GM12878 (cell line): ENCODE data around the gene MANEAL. TPM values are rescaled to one million over a fixed set of nuclear protein-coding genes. Genes with fewer than 3 reads are reported as not detected.
A peak's percentile ranks its signal among the peaks of the same experiment; 100 is the strongest.

ENCODE experiments used
- ATAC-seq: fragments of 200-7000 bp; cut with Tn5 transposase; 3 replicates; pipeline ENCODE4 v1.9.1; 2020; ENCODE audit warnings: mild to moderate bottlenecking, moderate library complexity
- BruUV-seq: library from RNA; stranded (reverse); fragments of 400-500 nt; replicated peaks from 2 replicates; lab custom pipeline; 2021; lab: Mats Ljungman, UMichigan
- CTCF ChIA-PET: fragments of 300-600 bp; sonication (Branson Sonifier 250); formaldehyde crosslinking; extraction: SDS; loops from one replicate; lab custom pipeline; 2021; ENCODE audit warnings: inconsistent platforms; lab: Yijun Ruan, JAX
- POLR2A ChIA-PET: fragments of 350-600 bp; formaldehyde crosslinking; extraction: SDS; loops from one replicate; lab custom pipeline; 2021; ENCODE audit warnings: inconsistent platforms; lab: Charles Lee
- RAD21 ChIA-PET: fragments of 300-600 bp; sonication (Branson Sonifier 250); formaldehyde crosslinking; loops from one replicate; lab custom pipeline; 2023; ENCODE audit warnings: antibody characterized with exemption; ENCODE audit not compliant: unreplicated experiment; lab: Charles Lee
- SMC1A ChIA-PET: fragments of 300-600 bp; sonication (Branson Sonifier 250); formaldehyde crosslinking; loops from one replicate; lab custom pipeline; 2023; ENCODE audit not compliant: unreplicated experiment, uncharacterized antibody; lab: Charles Lee
- DNase-seq: peaks from one replicate; pipeline ENCODE4 v3.0.0-alpha.2; 2011; ENCODE audit warnings: low read depth, low spot score
- FAIRE-seq: peaks from 3 replicates; lab custom pipeline; 2011; peaks lifted over from hg19 to GRCh38; lab: Jason Lieb, UNC
- H2AFZ ChIP-seq: 2 replicates; pipeline ENCODE4 v1.6.0; 2011; ENCODE audit warnings: low read depth, low read length, control low read depth; ENCODE audit not compliant: control insufficient read depth
- H3K27ac ChIP-seq: 2 replicates; pipeline ENCODE4 v1.5.1; 2011; ENCODE audit warnings: control low read depth; ENCODE audit not compliant: control insufficient read depth, insufficient read depth
- H3K27me3 ChIP-seq, 2 experiments: replicated peaks in 1 of 2; 2 replicates each; pipeline versions ENCODE4 v1.6.0 to v1.6.1; 2011; ENCODE audit warnings: low read length in 1 of 2; ENCODE audit not compliant: control insufficient read depth in 2 of 2, insufficient read depth in 2 of 2
- H3K36me3 ChIP-seq, 2 experiments: 2 replicates each; pipeline ENCODE4 v1.5.1; 2011; ENCODE audit warnings: low read length in 1 of 2; ENCODE audit not compliant: control insufficient read depth in 2 of 2, insufficient read depth in 2 of 2
- H3K4me1 ChIP-seq: 2 replicates; pipeline ENCODE4 v1.6.1; 2011; ENCODE audit warnings: mild to moderate bottlenecking, low read length, moderate library complexity, mixed read lengths; ENCODE audit not compliant: control insufficient read depth, insufficient read depth
- H3K4me2 ChIP-seq: 2 replicates; pipeline ENCODE4 v1.6.0; 2011; ENCODE audit warnings: control low read depth; ENCODE audit not compliant: control insufficient read depth, insufficient read depth
- H3K4me3 ChIP-seq: fragments of 200-600 bp; sonication (generic); 2 replicates; pipeline ENCODE4 v1.5.1; 2016
- H3K79me2 ChIP-seq: 2 replicates; pipeline ENCODE4 v1.6.0; 2011; ENCODE audit warnings: low read length; ENCODE audit not compliant: control insufficient read depth, insufficient read depth
- H3K9ac ChIP-seq: 2 replicates; pipeline ENCODE4 v1.8.0; 2011; ENCODE audit warnings: low read length, control low read depth, mixed read lengths; ENCODE audit not compliant: control insufficient read depth, insufficient read depth
- H3K9me3 ChIP-seq: replicated peaks from 3 replicates; pipeline ENCODE4 v1.5.1; 2011; ENCODE audit warnings: mild to moderate bottlenecking, low read length; ENCODE audit not compliant: control insufficient read depth, insufficient read depth
- H4K20me1 ChIP-seq: 2 replicates; pipeline ENCODE4 v1.6.0; 2011; ENCODE audit not compliant: control insufficient read depth, insufficient read depth
- BACH1 ChIP-seq: fragments of 450-650 bp; IDR thresholded peaks from 2 replicates; pipeline ENCODE4 v1.6.1; 2017; ENCODE audit warnings: mild to moderate bottlenecking, borderline replicate concordance
- CEBPB ChIP-seq, 2 experiments: fragments of 150-350 bp in 1 of 2; IDR thresholded peaks; 2 replicates each; pipeline ENCODE4 v1.6.1; 2012 to 2014; ENCODE audit warnings: low read depth in 2 of 2, low read length in 2 of 2, borderline replicate concordance in 1 of 2, inconsistent platforms in 1 of 2
- IKZF2 ChIP-seq, 2 experiments: fragments of 450-650 bp; IDR thresholded peaks; 2 replicates each; pipeline ENCODE4 v1.6.1; 2017; ENCODE audit warnings: mild to moderate bottlenecking in 2 of 2, moderate library complexity in 2 of 2
- MEF2B ChIP-seq: fragments of 450-650 bp; IDR thresholded peaks from 2 replicates; pipeline ENCODE4 v1.6.1; 2018; ENCODE audit warnings: mild to moderate bottlenecking, moderate library complexity; ENCODE audit not compliant: partially characterized antibody, poor library complexity, severe bottlenecking
- RCOR1 ChIP-seq: conservative IDR thresholded peaks from 2 replicates; pipeline ENCODE4 v1.6.1; 2012; ENCODE audit warnings: low read depth, low read length, improper control_type of control experiment
- SREBF1 ChIP-seq: IDR thresholded peaks from 2 replicates; pipeline ENCODE4 v1.6.1; 2012; ENCODE audit warnings: mild to moderate bottlenecking, low read length
- YY1 ChIP-seq: IDR thresholded peaks from 2 replicates; pipeline ENCODE4 v1.6.1; 2011; ENCODE audit warnings: low read depth, mild to moderate bottlenecking, low read length
- ZBTB40 ChIP-seq: fragments of 450-650 bp; IDR thresholded peaks from 2 replicates; pipeline ENCODE4 v1.6.1; 2016; ENCODE audit warnings: mild to moderate bottlenecking, moderate library complexity, borderline replicate concordance
- WGBS: methylation state at CpG from one replicate; pipeline ENCODE4 v1.1.6; 2016; ENCODE audit warnings: low lambda C conversion rate; ENCODE audit not compliant: insufficient replicate concordance, insufficient coverage; ENCODE audit errors: missing lambda C conversion rate; 5-methylcytosine and 5-hydroxymethylcytosine counted together
- in situ Hi-C: fragments of 300-500 bp; cut with MboI; formaldehyde crosslinking; loops from 9 replicates; pipeline ENCODE4 v1.14.3; 2018; ENCODE audit warnings: mixed read lengths
- intact Hi-C: fragments of 100-400 bp; cut with micrococcal nuclease; formaldehyde crosslinking; loops from one replicate; pipeline ENCODE4 v1.14.2; 2022; ENCODE audit not compliant: unreplicated experiment
- polyA plus RNA-seq, 11 experiments: library from polyadenylated mRNA; depleted of rRNA in 4 of 11; unstranded in 6 of 11; stranded (reverse) in 5 of 11; fragments of >200 nt; fragmentation: Nextera tagmentation in 4 of 11; fragmentation: Illumina TruSeq in 1 of 11; extraction: Ambion mirVana in 4 of 11; extraction: Trizol in 1 of 11; gene quantifications; 1 replicate in 1 of 11; 2 replicates in 10 of 11; pipeline versions ENCODE4 v1.2.1 to v1.2.3, GENCODE V29; 2011 to 2016; ENCODE audit warnings: inconsistent platforms in 2 of 11, missing spikeins in 2 of 11, low read depth in 1 of 11
- total RNA-seq, 4 experiments: library from RNA; depleted of rRNA in 3 of 4; stranded (reverse); fragments of >200 nt in 3 of 4; fragmentation: Illumina TruSeq in 1 of 4; extraction: Trizol in 1 of 4; gene quantifications; 2 replicates each; pipeline versions ENCODE4 v1.2.1 to v1.2.3, GENCODE V29; 2013 to 2021
- TF ChIP-seq, protein P1 (sequence below): fragments of 450-650 bp; IDR thresholded peaks from 2 replicates; pipeline ENCODE4 v1.6.1; 2017; ENCODE audit warnings: low read depth, mild to moderate bottlenecking, moderate library complexity
- TF ChIP-seq, protein P2 (sequence below): IDR thresholded peaks from 2 replicates; pipeline ENCODE4 v1.6.1; 2012; ENCODE audit warnings: mild to moderate bottlenecking, low read depth, low read length

The MANEAL gene
- total and polyA plus RNA-seq, 10 of the 15 experiments (the other 5 are each of a cell fraction or from before 2014, with no cell fraction given): 0.83 to 11.1 (median 5.7) TPM

- Histone ChIP-seq H3K4me2 (no peak overlapping the region), H4K20me1 (no peaks in the 10 kb centered on the region), H3K9ac (no peak overlapping the region), H3K27me3 (peaks cover 5 to 14% of the 10 kb centered on the region in 2 experiments; a peak in 3 of 4 replicates), H3K4me1 (no peaks in the 10 kb centered on the region), H3K9me3 (no peaks in the 10 kb centered on the region; the same call in 2 of the 3 replicates), H3K27ac (no peak overlapping the region), H3K79me2 (no peaks in the 10 kb centered on the region), H3K4me3 (no peak overlapping the region), H3K36me3 (no peaks in the 10 kb centered on the region), H2AFZ (no peak overlapping the region)
- in situ Hi-C loops (no loop called here), intact Hi-C loops (no loop called here)
- CTCF ChIA-PET: interaction anchor here (0.5 kb wide), 1 partner anchor 706 kb away, joined by 3 read pairs; no protein-coding TSS in a partner anchor
- TF ChIP-seq CEBPB (IDR thresholded peaks at IDR 0.05; ENCODE audit: borderline replicate concordance in 1 of 2, low read depth in 2 of 2, low read length in 2 of 2) (no peak), IKZF2 (IDR thresholded peaks at IDR 0.05) (no peak), YY1 (0 out of 2 replicates have a peak, but pooled peaks have one; percentile 12), RCOR1 (peak; percentile 84; the same call in 1 of the 2 replicates), ZBTB40 (peak; percentile 72), SREBF1 (peak; percentile 93), BACH1 (no peak), MEF2B (no peak)
- TF ChIP-seq, protein P1, sequence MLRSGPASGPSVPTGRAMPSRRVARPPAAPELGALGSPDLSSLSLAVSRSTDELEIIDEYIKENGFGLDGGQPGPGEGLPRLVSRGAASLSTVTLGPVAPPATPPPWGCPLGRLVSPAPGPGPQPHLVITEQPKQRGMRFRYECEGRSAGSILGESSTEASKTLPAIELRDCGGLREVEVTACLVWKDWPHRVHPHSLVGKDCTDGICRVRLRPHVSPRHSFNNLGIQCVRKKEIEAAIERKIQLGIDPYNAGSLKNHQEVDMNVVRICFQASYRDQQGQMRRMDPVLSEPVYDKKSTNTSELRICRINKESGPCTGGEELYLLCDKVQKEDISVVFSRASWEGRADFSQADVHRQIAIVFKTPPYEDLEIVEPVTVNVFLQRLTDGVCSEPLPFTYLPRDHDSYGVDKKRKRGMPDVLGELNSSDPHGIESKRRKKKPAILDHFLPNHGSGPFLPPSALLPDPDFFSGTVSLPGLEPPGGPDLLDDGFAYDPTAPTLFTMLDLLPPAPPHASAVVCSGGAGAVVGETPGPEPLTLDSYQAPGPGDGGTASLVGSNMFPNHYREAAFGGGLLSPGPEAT: no peak
- TF ChIP-seq, protein P2, sequence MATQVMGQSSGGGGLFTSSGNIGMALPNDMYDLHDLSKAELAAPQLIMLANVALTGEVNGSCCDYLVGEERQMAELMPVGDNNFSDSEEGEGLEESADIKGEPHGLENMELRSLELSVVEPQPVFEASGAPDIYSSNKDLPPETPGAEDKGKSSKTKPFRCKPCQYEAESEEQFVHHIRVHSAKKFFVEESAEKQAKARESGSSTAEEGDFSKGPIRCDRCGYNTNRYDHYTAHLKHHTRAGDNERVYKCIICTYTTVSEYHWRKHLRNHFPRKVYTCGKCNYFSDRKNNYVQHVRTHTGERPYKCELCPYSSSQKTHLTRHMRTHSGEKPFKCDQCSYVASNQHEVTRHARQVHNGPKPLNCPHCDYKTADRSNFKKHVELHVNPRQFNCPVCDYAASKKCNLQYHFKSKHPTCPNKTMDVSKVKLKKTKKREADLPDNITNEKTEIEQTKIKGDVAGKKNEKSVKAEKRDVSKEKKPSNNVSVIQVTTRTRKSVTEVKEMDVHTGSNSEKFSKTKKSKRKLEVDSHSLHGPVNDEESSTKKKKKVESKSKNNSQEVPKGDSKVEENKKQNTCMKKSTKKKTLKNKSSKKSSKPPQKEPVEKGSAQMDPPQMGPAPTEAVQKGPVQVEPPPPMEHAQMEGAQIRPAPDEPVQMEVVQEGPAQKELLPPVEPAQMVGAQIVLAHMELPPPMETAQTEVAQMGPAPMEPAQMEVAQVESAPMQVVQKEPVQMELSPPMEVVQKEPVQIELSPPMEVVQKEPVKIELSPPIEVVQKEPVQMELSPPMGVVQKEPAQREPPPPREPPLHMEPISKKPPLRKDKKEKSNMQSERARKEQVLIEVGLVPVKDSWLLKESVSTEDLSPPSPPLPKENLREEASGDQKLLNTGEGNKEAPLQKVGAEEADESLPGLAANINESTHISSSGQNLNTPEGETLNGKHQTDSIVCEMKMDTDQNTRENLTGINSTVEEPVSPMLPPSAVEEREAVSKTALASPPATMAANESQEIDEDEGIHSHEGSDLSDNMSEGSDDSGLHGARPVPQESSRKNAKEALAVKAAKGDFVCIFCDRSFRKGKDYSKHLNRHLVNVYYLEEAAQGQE: peak; percentile 100
- FAIRE-seq: no peak
- POLR2A ChIA-PET: no interaction called here
- peak; percentile 53 for ATAC-seq
- SMC1A ChIA-PET: no interaction called here
- no TSS peak for BruUV-seq
- 56% methylated on average over 28 of the region's 29 CpGs for WGBS
- RAD21 ChIA-PET: no interaction called here
- DNase-seq: no peak
Measured at GRCh38 chr1:37764414-37764825, 29.2 kb upstream of the MANEAL start.
